Stimulated activated naive CD8-positive, alpha-beta T cell treated with anti-CD3 and anti-CD28 coated beads, Interleukin-15, Interleukin-2, amounts not matched to agents 100 U/mL and 50 U/mL, for 24 hours (primary cell): ENCODE measurements around the gene ST7L.
"Not testable (repeated sequence)": the region's sequence is repeated elsewhere in the genome, so short reads cannot be mapped to it uniquely, and the experiment has no call there.

Experiments used
- ATAC-seq: fragments of 150-1000 bp; cut with Tn5 transposase; one replicate; pipeline ENCODE4 v1.10.0; 2021
- DNase-seq: peaks from one replicate; pipeline ENCODE4 v3.0.0; 2021

ST7L gene, protein sequence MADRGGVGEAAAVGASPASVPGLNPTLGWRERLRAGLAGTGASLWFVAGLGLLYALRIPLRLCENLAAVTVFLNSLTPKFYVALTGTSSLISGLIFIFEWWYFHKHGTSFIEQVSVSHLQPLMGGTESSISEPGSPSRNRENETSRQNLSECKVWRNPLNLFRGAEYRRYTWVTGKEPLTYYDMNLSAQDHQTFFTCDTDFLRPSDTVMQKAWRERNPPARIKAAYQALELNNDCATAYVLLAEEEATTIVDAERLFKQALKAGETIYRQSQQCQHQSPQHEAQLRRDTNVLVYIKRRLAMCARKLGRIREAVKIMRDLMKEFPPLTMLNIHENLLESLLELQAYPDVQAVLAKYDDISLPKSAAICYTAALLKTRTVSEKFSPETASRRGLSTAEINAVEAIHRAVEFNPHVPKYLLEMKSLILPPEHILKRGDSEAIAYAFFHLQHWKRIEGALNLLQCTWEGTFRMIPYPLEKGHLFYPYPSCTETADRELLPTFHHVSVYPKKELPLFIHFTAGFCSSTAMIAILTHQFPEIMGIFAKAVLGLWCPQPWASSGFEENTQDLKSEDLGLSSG

DNA sequence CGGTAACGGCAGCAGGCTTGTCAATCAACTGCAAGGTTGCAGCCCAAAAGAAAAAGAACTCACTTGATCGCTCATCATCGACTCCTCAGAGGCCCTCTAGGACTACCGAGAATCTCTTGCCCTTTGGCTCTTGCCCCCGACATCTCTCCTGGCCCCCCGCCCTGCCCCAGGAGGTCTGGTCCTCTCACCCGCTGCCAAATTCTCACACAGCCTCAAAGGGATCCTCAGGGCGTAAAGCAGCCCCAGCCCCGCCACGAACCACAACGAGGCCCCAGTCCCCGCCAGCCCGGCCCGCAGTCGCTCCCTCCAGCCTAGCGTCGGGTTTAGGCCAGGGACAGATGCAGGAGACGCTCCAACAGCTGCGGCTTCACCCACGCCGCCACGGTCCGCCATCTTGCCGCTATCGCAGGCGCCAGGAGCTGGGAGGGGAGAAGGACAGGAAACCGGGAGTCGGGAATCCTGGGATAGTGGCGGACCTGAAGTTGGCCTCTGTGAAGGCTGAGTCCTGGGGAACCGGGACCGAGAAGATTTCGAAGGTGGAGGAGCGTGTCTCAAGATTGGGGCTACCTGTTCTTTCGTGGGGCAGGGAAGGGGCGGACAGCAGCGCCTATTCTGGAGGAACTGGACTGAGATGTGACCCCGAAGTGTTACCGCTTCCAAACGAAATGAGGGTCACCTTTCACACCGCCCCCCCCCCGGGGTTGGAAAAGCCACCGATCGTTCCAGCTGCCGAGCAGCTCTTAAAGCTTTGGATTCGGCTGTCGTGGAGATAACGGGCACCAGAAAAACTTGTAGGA lies at the start of gene ST7L:
Gene ST7L, minus strand, starts transcription at position 421 of the 797 bp plus-strand sequence. Its CDS starts 28 bp downstream, at position 393.
- ATAC-seq (peak; percentile 19), DNase-seq (peak; percentile 69)

DNA sequence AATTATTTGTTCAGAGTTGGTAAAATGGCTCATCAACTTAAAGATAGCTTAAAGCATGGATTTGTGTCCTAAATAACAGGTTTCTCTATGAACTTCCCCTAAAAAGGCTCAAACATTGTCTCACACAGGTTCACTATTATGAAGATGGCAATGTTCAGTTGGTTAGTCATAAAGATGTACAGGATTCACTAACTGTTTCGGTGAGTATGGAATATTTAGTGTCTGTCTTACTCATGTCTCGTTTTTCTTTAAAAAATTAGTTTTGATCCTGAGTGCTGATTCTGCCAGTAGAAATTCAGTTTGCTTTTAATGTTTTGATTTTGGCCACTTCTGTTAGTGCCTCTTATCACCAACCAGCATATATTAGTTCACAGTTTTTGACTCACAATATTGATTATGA lies 48.0 kb upstream of the ST7L start:
- DNase-seq, result no peak
- peak; percentile 56 for ATAC-seq

DNA sequence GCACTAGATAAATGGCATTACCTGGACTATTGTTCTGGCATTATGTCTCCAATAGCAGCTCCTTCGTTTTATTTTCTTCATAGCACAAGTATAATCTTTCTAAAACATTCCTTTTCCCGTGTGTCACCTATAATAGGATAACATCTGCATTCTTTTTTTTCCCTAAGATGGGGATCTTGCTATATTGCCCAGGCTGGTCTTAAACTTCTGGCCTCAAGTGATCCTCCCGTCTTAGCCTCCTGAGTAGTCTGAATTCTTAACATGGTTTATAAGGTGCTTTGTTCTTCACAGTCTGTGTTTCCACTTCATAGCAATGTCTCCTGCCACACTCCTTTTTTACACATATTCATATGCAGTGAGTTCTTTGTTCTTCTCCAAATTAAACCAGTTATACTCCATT lies 46.9 kb upstream of the ST7L start:
- DNase-seq, result no peak
- ATAC-seq, result no peak

DNA sequence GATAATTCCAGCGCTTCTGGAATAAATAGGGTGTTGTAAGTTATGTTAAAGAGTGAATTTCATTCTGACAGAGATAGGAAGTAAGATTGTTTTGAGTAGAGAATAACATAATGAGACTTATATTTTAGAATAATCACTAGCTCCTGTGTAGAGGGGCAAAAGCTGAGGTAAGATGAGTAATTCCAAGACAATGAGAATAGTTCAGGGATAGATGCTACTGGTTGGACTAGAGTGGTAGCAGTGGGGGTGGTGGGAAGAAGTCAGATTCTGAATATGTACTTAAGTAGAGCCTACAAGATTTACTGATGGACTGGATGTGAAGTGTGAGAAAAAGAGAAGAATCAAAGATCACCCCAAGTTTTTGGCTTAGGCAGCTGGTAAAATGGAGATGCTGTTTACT lies 32.3 kb upstream of the ST7L start:
- ATAC-seq (no peak), DNase-seq (no peak)

DNA sequence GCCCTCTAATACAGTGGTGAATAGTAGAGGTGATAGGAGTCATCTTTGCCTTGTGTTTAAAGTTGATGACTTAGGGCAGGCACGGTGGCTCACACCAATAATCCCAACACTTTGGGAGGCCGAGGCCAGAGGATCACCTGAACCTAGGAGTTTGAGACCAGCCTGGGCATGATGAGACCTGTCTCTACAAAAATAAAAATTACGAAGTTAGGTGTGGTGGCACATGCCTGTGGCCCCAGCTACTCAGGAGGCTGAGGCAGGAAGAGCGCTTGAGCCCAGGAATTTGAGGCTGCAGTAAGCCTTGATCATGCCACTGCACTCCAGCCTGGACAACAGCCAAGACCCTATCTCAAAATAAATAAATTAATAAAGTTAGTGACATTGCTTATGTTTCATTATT lies 27.3 kb upstream of the ST7L start:
- ATAC-seq (no peak), DNase-seq (no peak)

DNA sequence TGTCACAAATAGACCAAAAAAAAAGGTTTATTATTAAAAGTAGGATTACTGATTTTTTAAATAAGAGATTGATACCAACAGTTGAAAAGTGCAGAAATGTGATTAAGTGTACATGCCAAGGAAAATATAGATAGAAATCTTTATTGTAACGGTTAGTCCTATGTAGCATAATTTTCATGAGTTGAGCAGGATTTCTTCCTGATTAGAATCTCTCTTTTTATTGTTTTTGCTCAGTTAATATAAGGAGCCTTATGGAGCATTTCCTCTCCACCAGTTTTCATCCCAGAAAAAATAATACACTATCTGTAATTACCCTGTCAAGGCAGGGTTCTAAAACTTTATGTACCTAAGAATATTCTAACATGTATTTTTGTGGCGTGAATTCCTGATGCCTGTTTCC lies 24.1 kb upstream of the ST7L start:
- no peak for ATAC-seq
- DNase-seq, result no peak

DNA sequence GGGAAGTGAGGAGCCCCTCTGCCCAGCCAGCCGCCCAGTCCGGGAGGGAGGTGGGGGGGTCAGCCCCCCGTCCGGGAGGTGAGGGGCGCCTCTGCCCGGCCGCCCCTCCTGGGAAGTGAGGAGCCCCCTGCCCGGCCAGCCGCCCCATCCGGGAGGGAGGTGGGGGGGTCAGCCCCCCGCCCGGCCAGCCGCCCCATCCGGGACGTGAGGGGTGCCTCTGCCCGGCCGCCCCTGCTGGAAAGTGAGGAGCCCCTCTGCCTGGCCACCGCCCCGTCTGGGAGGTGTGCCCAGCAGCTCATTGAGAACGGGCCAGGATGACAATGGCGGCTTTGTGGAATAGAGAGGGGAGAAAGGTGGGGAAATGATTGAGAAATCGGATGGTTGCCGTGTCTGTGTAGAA lies 21.5 kb upstream of the ST7L start:
- not testable (repeated sequence) for ATAC-seq, DNase-seq

DNA sequence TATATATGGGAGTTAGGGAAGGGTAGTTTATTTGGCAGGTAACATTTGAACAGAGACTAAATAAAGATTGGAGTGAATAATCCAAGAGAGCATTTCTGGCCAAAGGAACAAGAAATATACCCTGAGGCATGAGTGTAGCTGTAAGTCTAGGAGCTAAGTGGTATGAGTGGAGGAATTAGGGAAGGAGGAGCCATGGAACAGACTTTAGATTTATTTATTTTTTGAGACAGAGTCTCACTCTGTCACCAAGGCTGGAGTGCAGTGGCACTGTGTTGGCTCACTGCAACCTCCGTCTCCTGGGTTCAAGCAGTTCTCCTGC lies 19.1 kb upstream of the ST7L start:
- DNase-seq (no peak), ATAC-seq (no peak)

DNA sequence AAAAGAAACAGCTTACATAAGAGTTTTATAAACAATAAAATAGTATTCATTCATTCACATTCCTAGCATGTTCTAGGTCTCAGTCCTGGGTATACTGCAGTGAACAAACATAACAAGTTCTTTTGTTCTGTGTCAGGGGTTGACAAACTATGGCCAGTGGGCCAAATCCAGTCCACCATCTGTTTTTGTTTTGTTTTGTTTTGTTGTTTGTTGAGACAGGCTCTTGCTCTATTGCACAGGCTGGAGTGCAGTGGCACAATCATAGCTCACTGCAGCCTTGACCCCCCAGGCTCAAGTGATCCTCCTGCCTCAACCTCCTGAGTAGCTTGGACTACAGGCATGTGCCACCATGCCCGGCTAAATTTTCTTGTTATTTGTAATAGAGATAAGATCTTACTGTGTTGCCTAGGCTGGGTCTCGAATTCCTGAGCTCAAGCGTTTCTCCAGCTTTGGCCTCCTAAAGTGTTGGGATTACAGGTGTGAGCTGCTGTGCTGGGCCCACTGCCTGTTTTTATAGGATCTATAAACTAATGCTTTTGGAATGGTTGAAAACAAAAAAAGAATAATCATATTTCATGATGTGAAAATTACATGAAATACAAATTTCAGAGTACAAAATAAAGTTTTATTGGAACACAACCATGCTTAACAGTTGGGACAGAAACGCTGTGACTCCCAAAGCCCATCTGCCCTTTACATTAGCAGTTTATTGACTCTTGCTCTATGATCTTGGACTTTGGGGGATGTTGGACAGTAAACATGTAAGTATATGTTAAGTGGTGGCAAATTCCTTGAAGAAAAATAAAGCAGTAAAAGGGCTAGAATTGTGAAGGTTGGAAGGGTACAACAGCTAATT lies 18.5 kb upstream of the ST7L start:
- ATAC-seq (no peak), DNase-seq (no peak)

DNA sequence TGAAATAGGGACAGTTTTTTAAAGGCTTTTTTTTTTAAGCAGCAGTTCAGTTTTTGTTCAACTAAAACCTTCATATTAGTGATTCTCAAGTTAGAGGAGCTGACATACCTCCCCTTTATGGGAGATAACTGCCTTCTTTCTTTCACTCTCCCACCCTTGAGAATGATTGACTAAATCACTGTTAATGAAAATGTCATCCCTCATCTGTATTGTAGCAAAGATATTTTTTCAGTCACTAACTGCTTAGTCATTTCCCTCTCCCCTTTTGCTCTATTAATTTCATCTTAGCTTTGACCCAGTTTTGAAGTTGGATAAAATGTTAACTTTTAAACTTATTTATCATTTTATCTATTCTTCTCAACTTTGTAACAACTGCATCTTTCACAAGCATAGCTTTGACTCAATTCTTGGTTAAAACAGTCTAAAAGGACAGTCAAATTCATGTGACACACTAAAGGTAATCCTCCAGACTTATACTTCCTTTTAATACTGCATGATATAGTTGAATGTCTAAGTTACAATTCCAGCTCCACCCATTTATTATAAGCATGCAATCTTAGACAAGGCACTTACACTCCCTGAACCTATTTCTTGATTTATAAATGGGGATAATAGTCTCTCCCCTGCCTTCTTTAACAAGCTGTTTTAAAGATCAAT lies 17.8 kb upstream of the ST7L start:
- DNase-seq (no peak), ATAC-seq (peak; percentile 59)

DNA sequence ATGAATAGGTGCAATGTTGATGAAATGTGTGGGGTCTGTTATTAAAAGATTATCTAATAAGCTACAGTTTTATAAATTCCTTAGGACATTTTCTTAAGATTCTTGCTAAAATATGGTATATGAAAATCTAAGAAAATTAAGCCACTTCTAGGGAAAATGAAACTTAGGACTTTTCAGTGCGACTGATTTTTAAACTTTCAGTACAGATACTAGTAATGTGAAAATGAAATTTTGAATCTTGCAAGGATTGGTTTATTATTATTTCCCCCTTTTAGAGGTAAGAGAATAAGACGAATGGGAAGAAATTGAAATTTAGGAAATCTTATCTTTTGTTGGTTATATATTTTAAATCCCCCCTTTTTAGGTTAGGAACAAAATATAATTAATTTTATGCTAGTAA lies 17.1 kb upstream of the ST7L start:
- ATAC-seq (no peak), DNase-seq (no peak)

DNA sequence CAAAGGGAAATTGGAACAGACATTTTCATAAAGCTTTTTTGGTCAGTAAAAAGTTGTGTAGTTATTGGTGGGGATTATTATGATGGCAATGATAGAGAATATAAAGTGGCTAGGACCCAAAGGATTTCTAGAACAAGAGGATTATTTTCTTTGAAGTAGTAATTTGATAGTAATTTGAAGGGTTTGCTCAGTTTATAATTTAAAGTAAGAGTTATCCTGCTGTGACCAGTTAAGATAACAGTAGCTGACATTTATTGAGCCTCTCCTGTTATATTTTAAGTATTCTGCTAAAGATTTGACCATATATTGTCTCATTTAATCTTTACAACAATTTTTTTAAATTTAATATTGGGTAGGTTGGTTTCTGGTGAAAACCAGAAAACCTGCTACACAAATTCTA lies 15.4 kb upstream of the ST7L start:
- DNase-seq (no peak), ATAC-seq (no peak)

DNA sequence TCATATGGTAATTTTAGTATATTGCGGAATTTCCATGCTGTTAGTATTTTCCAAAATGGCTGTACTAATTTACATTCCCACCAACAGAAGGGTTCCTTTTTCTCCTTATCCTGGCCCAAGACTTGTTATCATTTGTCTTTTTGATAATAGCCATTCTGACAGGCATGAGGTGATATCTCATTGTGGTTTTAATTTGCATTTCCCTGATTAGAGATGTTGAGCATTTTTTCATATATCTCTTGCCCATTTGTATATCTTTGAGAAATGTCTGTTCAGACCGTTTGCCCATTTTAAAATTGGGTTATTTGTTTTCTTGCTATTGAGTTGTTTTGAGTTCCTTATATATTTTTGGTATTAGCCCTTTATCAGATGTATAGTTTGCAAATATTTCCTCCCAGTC lies 14.7 kb upstream of the ST7L start:
- ATAC-seq (no peak), DNase-seq (no peak)

DNA sequence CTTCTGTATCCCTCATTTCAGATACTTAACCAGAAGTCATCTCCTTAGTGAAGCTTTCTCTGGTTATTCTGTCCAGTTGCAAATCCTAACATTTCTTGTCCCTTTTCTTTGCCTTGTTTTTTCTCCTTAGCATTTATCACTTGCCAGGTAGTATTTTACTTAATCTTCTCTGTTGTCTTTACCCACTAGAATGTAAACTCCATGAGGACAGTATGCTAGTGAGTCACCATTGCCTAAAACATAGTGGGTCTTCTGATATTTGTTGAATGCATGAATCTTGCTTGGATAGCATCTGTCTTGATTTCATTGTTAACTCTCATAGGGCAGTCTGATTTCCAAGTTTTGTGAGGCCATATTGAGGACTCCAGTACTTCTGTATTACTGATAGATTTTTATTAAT lies 10.3 kb upstream of the ST7L start:
- DNase-seq, result no peak
- no peak for ATAC-seq

DNA sequence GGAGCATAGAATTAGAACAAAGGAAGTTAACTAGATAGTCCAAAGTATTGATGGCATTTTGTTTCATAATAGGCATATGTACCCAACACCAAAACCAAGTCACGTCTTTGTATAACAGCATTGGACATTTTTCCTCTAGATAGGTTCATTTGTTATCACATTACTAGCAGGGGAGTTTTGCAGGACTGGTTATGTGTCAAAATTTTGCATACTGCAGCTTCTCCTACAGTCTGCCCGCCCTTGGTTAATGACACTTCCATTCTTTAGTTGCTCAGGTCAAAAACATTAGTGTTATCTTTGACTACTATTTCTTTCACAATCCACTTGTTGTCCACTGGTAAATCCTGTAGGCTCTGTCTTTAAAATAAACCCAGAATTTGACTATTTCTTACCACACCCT lies 9.6 kb upstream of the ST7L start:
- ATAC-seq (no peak), DNase-seq (no peak)

DNA sequence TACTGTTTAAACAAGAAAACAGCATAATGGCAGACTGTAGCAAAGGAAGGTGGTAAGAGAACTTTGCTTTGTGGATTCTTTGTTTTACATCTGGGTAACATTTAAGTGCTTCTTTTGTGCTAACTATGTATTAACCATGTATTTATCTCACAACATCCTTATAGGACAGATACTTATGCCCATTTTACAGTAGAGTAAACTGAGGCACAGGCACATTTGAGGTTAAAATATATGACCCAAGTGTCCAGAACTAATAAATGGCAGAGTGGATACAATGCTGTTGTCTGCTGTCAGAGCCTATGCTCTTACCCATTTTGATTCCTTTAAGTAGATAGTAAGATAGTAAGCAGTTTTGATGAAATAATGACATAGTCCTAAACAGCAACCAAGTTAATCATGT lies 7.9 kb upstream of the ST7L start:
- no peak for ATAC-seq
- DNase-seq, result no peak

DNA sequence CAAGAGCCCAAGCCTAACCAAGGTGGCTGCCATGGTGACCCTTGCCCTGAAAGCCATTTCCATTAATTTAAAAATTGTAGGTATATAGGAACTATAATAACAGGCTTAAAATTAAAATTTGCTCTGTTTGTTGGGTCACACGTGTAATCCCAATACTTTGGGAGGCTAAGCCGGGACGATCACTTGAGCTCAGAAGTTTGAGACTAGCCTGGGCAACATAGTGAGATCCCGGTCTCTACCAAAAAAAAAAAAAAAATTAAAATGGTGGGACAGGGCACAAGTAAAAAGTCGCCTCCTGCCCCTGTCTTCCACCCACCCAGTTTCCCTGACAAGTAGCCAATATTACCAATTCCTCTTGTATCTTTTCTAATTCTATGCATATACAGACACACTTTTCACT lies 7.3 kb upstream of the ST7L start:
- no peak for ATAC-seq
- DNase-seq, result no peak

DNA sequence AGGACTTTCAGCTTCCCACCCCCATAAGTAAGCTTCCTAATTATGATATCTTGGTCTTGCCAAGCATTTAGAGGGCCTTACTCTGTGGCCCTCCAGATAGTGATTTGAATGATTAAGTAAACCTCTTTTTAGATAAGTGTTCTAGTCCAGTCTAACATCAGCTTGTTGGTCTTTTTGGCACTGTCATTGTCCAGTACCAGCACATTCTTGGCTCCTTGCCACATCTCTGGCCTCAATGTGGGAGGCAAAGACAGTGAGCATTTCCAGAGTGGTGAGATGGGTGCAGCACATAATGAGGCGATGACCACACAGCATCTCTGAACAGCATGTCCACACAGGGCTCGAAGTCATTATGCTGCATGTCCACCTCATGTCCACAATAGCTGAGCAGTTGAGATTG lies 6.8 kb upstream of the ST7L start:
- ATAC-seq, result no peak
- no peak for DNase-seq

DNA sequence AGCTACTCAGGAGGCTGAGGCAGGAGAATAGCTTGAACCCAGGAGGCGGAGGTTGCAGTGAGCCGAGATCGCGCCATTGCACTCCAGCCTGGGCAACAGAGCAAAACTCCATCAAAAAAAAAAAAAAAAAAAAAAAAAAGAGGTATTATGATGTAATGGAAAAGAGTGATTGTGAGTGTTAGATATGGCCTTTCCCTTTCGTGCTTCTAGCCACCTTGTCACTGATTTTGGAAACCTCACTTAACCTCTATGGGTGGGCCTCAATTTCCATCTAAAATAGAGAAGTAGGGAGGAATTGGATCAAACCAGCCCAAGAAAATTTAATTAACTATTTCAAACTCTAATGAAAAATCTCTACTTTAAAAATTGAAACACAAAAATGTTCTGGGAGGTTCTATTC lies 5.6 kb upstream of the ST7L start:
- not testable (repeated sequence) for ATAC-seq, DNase-seq

DNA sequence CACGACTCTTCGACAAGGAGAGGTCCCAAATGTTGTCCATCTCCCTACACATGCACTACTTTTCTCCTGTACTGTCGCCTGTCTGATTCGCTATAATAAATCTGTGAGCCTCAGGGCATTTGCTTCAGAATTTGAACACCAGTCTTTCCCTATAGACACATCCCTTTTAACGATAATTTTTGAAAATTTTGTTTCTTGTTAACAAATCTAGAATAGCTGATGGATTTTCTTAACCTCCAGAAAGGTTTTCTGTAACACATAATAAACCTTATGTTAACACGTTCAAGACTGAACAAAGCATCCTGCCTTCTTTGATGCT lies 1.4 kb upstream of the ST7L start:
- ATAC-seq (no peak), DNase-seq (no peak)

DNA sequence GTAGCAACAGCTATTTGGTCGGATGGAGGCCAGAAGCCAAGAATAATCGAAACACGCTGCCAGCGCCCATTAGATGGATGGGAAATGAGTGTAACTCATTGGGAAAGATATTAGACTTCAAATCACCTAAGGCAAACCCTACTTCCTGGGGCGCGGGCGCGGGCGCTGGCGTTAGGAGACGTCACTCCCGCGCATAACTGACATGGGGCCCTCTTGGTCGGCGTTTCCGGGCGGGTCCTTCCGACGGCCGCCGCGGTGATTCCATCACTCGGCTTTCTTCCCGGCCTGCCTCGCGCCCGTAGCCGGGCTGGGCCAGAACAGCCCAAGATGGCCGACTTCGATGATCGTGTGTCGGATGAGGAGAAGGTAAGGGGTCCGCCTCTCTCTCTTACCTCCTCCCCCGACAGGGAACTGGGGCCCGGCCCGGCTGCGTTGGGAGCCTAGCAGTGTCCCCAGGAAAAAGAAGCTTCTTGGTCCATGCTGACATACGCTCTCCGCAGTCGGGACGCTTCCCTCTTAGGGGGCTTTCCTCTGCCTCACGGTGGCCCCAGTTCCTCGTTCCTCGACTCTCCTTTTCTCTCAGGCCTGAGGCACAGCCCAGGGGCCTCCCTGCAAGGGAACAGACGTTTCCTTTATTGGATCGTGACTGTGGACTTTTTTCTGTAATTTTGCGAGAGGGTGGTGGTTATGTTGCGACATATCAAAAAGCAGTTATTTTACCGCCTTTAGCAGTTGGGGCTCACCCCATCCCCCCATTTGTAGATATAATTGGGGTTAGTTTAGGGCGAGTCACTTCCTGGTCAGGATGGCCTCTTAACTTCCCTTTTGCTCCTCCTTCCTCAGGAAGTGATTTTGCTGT lies 806 bp upstream of the ST7L start, which contains the start of gene CAPZA1:
Gene CAPZA1, plus strand, starts transcription at position 315 of the 859 bp plus-strand sequence. Its CDS starts 13 bp downstream, at position 328.
- ATAC-seq, result peak; percentile 89

More for the DNA sequence above, 806 bp upstream of the ST7L start, which contains the start of gene CAPZA1:
- peak; percentile 92 for DNase-seq
